Liver (tissue), 9 donors: Measurements from ENCODE around the gene ZMAT2. TPM values are rescaled to one million over a fixed set of nuclear protein-coding genes. Genes with fewer than 3 reads are reported as not detected.
"Not testable (repeated sequence)": the region's sequence is repeated elsewhere in the genome, so short reads cannot be mapped to it uniquely, and the experiment has no call there.

Experiments
- DNase-seq: peaks from one replicate; pipeline ENCODE4 v3.0.0-alpha.2; 2017; ENCODE audit warnings: low spot score
- H3K27ac ChIP-seq, 2 donors: one replicate each; pipeline ENCODE4 v1.7.0; 2013; ENCODE audit warnings: inconsistent platforms in 2 of 2, low read length in 2 of 2, control low read depth in 1 of 2, low read depth in 1 of 2, mild to moderate bottlenecking in 1 of 2
- H3K27me3 ChIP-seq, 4 donors: one replicate each; pipeline versions ENCODE4 v1.6.1 to v1.7.0; 2013; ENCODE audit warnings: low read length in 3 of 4, inconsistent platforms in 1 of 4, mild to moderate bottlenecking in 1 of 4, moderate library complexity in 1 of 4; ENCODE audit not compliant: control insufficient read depth in 4 of 4, insufficient read depth in 4 of 4
- H3K36me3 ChIP-seq, 4 donors: one replicate each; pipeline versions ENCODE4 v1.6.1 to v1.7.0; 2013; ENCODE audit warnings: low read length in 3 of 4, mild to moderate bottlenecking in 3 of 4, low read depth in 1 of 4, moderate library complexity in 1 of 4; ENCODE audit not compliant: control insufficient read depth in 4 of 4, insufficient read depth in 3 of 4
- H3K4me1 ChIP-seq, 4 donors: one replicate each; pipeline versions ENCODE4 v1.6.1 to v1.7.0; 2013; ENCODE audit warnings: low read length in 3 of 4, mild to moderate bottlenecking in 3 of 4, moderate library complexity in 1 of 4; ENCODE audit not compliant: control insufficient read depth in 4 of 4, insufficient read depth in 4 of 4
- H3K4me3 ChIP-seq, 3 donors: one replicate each; pipeline versions ENCODE4 v1.6.1 to v1.7.0; 2013; ENCODE audit warnings: low read length in 3 of 3, control low read depth in 1 of 3, low read depth in 1 of 3, mild to moderate bottlenecking in 1 of 3
- H3K9ac ChIP-seq, 2 donors: one replicate each; pipeline ENCODE4 v1.7.0; 2013; ENCODE audit warnings: low read length in 2 of 2, mild to moderate bottlenecking in 2 of 2, moderate library complexity in 2 of 2, control low read depth in 1 of 2, low read depth in 1 of 2
- H3K9me3 ChIP-seq, 4 donors: one replicate each; pipeline versions ENCODE4 v1.6.1 to v1.7.0; 2013; ENCODE audit warnings: low read length in 3 of 4; ENCODE audit not compliant: control insufficient read depth in 4 of 4
- FOXA1 ChIP-seq: IDR thresholded peaks from 2 replicates; pipeline ENCODE4 v1.6.1; 2016; ENCODE audit warnings: antibody characterized with exemption
- FOXA2 ChIP-seq: IDR thresholded peaks from 2 replicates; pipeline ENCODE4 v1.6.1; 2016; ENCODE audit warnings: antibody characterized with exemption
- GABPA ChIP-seq, 2 donors: IDR thresholded peaks in 1 of 2; conservative IDR thresholded peaks in 1 of 2; 2 replicates each; pipeline ENCODE4 v1.6.1; 2016; ENCODE audit warnings: antibody characterized with exemption in 2 of 2, mild to moderate bottlenecking in 1 of 2, moderate library complexity in 1 of 2
- HNF4A ChIP-seq, 2 donors: conservative IDR thresholded peaks; 2 replicates each; pipeline ENCODE4 v1.6.1; 2016; ENCODE audit warnings: antibody characterized with exemption in 2 of 2, mild to moderate bottlenecking in 2 of 2
- HNF4G ChIP-seq: IDR thresholded peaks from 2 replicates; pipeline ENCODE4 v1.6.1; 2016; ENCODE audit warnings: antibody characterized with exemption
- JUND ChIP-seq, 2 donors: IDR thresholded peaks; 2 replicates each; pipeline ENCODE4 v1.6.1; 2016; ENCODE audit warnings: antibody characterized with exemption in 2 of 2
- RAD21 ChIP-seq, 2 donors: IDR thresholded peaks; 2 replicates each; pipeline ENCODE4 v1.6.1; 2016; ENCODE audit warnings: antibody characterized with exemption in 2 of 2, mild to moderate bottlenecking in 2 of 2
- RXRA ChIP-seq, 2 donors: IDR thresholded peaks; 2 replicates each; pipeline ENCODE4 v1.6.1; 2017 to 2018; ENCODE audit warnings: antibody characterized with exemption in 2 of 2, mild to moderate bottlenecking in 1 of 2
- YY1 ChIP-seq: IDR thresholded peaks from 2 replicates; pipeline ENCODE4 v1.6.1; 2016; ENCODE audit warnings: antibody characterized with exemption, mild to moderate bottlenecking
- WGBS: extraction: QIAGEN DNeasy Blood & Tissue Kit; methylation state at CpG from one replicate; pipeline ENCODE4 v1.1.7; 2013; 5-methylcytosine and 5-hydroxymethylcytosine counted together
- polyA plus RNA-seq, 2 donors: library from polyadenylated mRNA; stranded (reverse) in 1 of 2; unstranded in 1 of 2; fragments of 200-250 nt in 1 of 2; fragments of >200 nt in 1 of 2; fragmentation: Nextera tagmentation in 1 of 2; extraction: Ambion mirVana in 1 of 2; gene quantifications; one replicate each; pipeline versions ENCODE4 v1.2.1 to v1.2.3, GENCODE V29; 2013 to 2015
- total RNA-seq, 2 donors: library from RNA; depleted of rRNA; stranded (reverse); fragments of >200 nt; gene quantifications; one replicate each; pipeline ENCODE4 v1.2.3, GENCODE V29; 2014
- TF ChIP-seq, protein P1 (sequence below): IDR thresholded peaks from 2 replicates; pipeline ENCODE4 v1.6.1; 2016; ENCODE audit warnings: antibody characterized with exemption
- TF ChIP-seq, protein P2 (sequence below): fragments of 150-350 bp; IDR thresholded peaks from 2 replicates; pipeline ENCODE4 v1.5.1; 2017; ENCODE audit warnings: improper control_type of control experiment, low read depth, low read length; ENCODE audit not compliant: missing input control
- TF ChIP-seq, protein P3 (sequence below): IDR thresholded peaks from 2 replicates; pipeline ENCODE4 v1.6.1; 2016; ENCODE audit warnings: antibody characterized with exemption, mild to moderate bottlenecking
- donor health status: healthy.
- donor health status: healthy.
- donor health status: healthy.
- donor health status: healthy.
- donor health status: healthy.

ZMAT2 gene
- total and polyA plus RNA-seq, 4 donors: 14.5 to 34.3 (median 22.0) TPM

DNA sequence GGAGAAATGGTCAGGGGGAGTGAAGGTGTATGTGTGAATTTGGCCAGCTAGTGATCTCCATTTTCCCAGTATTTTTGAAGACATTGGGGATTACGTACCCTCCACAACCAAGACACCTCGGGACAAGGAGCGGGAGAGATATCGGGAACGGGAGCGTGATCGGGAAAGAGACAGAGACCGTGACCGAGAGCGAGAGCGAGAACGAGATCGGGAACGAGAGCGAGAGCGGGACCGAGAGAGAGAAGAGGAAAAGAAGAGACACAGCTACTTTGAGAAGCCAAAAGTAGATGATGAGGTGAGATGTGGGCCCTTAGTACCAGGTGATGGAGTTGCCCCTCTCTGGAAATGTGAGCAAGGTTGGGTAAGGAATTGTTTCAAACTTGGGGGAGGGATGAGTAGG is 41.4 kb upstream of the ZMAT2 start:
- H3K4me1 ChIP-seq: peaks cover 0 to 2% (median under 1%) of the 10 kb centered on the region in 4 donors
- no peaks in the 10 kb centered on the region for H3K27me3 ChIP-seq
- no peak overlapping the region for H3K9ac ChIP-seq
- 98% methylated on average over 17 of the region's 17 CpGs for WGBS
- H3K27ac ChIP-seq: no peak overlapping the region
- DNase-seq: no peak
- H3K4me3 ChIP-seq: no peak overlapping the region
- H3K36me3 ChIP-seq: peaks cover 7 to 89% (median 78%) of the 10 kb centered on the region in 4 donors
- TF ChIP-seq HNF4A (conservative IDR thresholded peaks at IDR 0.05) (no peak), FOXA1 (no peak), JUND (IDR thresholded peaks at IDR 0.05) (no peak)
- TF ChIP-seq, protein P1, sequence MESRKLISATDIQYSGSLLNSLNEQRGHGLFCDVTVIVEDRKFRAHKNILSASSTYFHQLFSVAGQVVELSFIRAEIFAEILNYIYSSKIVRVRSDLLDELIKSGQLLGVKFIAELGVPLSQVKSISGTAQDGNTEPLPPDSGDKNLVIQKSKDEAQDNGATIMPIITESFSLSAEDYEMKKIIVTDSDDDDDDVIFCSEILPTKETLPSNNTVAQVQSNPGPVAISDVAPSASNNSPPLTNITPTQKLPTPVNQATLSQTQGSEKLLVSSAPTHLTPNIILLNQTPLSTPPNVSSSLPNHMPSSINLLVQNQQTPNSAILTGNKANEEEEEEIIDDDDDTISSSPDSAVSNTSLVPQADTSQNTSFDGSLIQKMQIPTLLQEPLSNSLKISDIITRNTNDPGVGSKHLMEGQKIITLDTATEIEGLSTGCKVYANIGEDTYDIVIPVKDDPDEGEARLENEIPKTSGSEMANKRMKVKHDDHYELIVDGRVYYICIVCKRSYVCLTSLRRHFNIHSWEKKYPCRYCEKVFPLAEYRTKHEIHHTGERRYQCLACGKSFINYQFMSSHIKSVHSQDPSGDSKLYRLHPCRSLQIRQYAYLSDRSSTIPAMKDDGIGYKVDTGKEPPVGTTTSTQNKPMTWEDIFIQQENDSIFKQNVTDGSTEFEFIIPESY: no peak
- TF ChIP-seq, protein P2, sequence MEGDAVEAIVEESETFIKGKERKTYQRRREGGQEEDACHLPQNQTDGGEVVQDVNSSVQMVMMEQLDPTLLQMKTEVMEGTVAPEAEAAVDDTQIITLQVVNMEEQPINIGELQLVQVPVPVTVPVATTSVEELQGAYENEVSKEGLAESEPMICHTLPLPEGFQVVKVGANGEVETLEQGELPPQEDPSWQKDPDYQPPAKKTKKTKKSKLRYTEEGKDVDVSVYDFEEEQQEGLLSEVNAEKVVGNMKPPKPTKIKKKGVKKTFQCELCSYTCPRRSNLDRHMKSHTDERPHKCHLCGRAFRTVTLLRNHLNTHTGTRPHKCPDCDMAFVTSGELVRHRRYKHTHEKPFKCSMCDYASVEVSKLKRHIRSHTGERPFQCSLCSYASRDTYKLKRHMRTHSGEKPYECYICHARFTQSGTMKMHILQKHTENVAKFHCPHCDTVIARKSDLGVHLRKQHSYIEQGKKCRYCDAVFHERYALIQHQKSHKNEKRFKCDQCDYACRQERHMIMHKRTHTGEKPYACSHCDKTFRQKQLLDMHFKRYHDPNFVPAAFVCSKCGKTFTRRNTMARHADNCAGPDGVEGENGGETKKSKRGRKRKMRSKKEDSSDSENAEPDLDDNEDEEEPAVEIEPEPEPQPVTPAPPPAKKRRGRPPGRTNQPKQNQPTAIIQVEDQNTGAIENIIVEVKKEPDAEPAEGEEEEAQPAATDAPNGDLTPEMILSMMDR: no peak
- H3K9me3 ChIP-seq: no peaks in the 10 kb centered on the region

- H3K9me3 ChIP-seq, H3K27ac ChIP-seq, H3K27me3 ChIP-seq, DNase-seq, H3K4me3 ChIP-seq, H3K9ac ChIP-seq: not testable (repeated sequence)
- WGBS: 91% methylated on average over 6 of the region's 6 CpGs
- Histone ChIP-seq H3K4me1 (peaks cover 0 to 10% (median 5%) of the 10 kb centered on the region in 4 donors), H3K36me3 (peaks cover 5 to 74% (median 63%) of the 10 kb centered on the region in 4 donors)
Observed at GRCh38 chr5:140660371-140660770, 39.9 kb upstream of the ZMAT2 start.

GRCh38 chr5:140664030-140664358 is 36.3 kb upstream of the ZMAT2 start:
- Histone ChIP-seq H3K9me3 (no peaks in the 10 kb centered on the region), H3K27ac (peak overlapping the region; percentile 85 to 95), H3K36me3 (peaks cover under 1 to 52% (median 44%) of the 10 kb centered on the region in 4 donors), H3K9ac (peak overlapping the region; percentile 81 to 89), H3K27me3 (no peaks in the 10 kb centered on the region), H3K4me1 (peaks cover 2 to 18% (median 9%) of the 10 kb centered on the region in 4 donors), H3K4me3 (peak overlapping the region; percentile 87 to 99 (median 95))
- TF ChIP-seq GABPA (IDR thresholded peaks at IDR 0.05 in 1 of 2, conservative IDR thresholded peaks at IDR 0.05 in 1 of 2) (no peak), FOXA2 (no peak)
- no peak for DNase-seq
- WGBS: 12% methylated on average over 18 of the region's 18 CpGs

- under 1% methylated on average over 54 of the region's 54 CpGs for WGBS
- DNase-seq: peak; percentile 95
- Histone ChIP-seq H3K4me3 (peak within 1 kb of the TSS; percentile 87 to 99 (median 95)), H3K9me3 (no peaks in the 10 kb centered on the region), H3K27ac (peak within 1 kb of the TSS; percentile 85 to 95), H3K36me3 (peaks cover 3 to 52% (median 44%) of the 10 kb centered on the region in 4 donors), H3K4me1 (peaks cover 2 to 18% (median 9%) of the 10 kb centered on the region in 4 donors), H3K9ac (peak within 1 kb of the TSS; percentile 81 to 89), H3K27me3 (no peaks in the 10 kb centered on the region)
- TF ChIP-seq RAD21 (IDR thresholded peaks at IDR 0.05): peak; percentile 34 to 63
- TF ChIP-seq FOXA1: no peak
- peak; percentile 55 for TF ChIP-seq YY1
- TF ChIP-seq RXRA (IDR thresholded peaks at IDR 0.05): peak; percentile 85 to 93
- peak in 1 of 2 donors; percentile 2 for TF ChIP-seq HNF4A (conservative IDR thresholded peaks at IDR 0.05)
- peak; percentile 90 to 96 for TF ChIP-seq GABPA (IDR thresholded peaks at IDR 0.05 in 1 of 2, conservative IDR thresholded peaks at IDR 0.05 in 1 of 2)
- TF ChIP-seq HNF4G: no peak
- TF ChIP-seq JUND (IDR thresholded peaks at IDR 0.05): no peak
- TF ChIP-seq, protein P3, sequence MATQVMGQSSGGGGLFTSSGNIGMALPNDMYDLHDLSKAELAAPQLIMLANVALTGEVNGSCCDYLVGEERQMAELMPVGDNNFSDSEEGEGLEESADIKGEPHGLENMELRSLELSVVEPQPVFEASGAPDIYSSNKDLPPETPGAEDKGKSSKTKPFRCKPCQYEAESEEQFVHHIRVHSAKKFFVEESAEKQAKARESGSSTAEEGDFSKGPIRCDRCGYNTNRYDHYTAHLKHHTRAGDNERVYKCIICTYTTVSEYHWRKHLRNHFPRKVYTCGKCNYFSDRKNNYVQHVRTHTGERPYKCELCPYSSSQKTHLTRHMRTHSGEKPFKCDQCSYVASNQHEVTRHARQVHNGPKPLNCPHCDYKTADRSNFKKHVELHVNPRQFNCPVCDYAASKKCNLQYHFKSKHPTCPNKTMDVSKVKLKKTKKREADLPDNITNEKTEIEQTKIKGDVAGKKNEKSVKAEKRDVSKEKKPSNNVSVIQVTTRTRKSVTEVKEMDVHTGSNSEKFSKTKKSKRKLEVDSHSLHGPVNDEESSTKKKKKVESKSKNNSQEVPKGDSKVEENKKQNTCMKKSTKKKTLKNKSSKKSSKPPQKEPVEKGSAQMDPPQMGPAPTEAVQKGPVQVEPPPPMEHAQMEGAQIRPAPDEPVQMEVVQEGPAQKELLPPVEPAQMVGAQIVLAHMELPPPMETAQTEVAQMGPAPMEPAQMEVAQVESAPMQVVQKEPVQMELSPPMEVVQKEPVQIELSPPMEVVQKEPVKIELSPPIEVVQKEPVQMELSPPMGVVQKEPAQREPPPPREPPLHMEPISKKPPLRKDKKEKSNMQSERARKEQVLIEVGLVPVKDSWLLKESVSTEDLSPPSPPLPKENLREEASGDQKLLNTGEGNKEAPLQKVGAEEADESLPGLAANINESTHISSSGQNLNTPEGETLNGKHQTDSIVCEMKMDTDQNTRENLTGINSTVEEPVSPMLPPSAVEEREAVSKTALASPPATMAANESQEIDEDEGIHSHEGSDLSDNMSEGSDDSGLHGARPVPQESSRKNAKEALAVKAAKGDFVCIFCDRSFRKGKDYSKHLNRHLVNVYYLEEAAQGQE: no peak
Observed at GRCh38 chr5:140664359-140665119, 35.7 kb upstream of the ZMAT2 start, which contains the start of gene WDR55. TSS of gene WDR55 (plus strand) at chr5:140664904. CDS start at chr5:140664913, 9 bp downstream.
